GM13977 (cell line): Measurements from ENCODE around the gene C9orf50.

Source experiments
- DNase-seq: peaks from one replicate; pipeline ENCODE4 v3.0.0; 2012; ENCODE audit warnings: low spot score
- in situ Hi-C: fragments of 300-500 bp; cut with MboI; formaldehyde crosslinking; loops from one replicate; pipeline ENCODE4 v1.12.0; 2022; ENCODE audit warnings: low sequenced_read_pairs, low pct_unique_long_range_greater_than_20kb, mixed read lengths, inconsistent platforms; ENCODE audit not compliant: unreplicated experiment
- TF ChIP-seq, protein P1 (sequence below): IDR thresholded peaks from 2 replicates; pipeline ENCODE4 v1.5.1; 2012; ENCODE audit warnings: mild to moderate bottlenecking, control low read depth; ENCODE audit not compliant: insufficient read depth; ENCODE audit errors: extremely low read depth, missing control alignments

Gene C9orf50

DNA sequence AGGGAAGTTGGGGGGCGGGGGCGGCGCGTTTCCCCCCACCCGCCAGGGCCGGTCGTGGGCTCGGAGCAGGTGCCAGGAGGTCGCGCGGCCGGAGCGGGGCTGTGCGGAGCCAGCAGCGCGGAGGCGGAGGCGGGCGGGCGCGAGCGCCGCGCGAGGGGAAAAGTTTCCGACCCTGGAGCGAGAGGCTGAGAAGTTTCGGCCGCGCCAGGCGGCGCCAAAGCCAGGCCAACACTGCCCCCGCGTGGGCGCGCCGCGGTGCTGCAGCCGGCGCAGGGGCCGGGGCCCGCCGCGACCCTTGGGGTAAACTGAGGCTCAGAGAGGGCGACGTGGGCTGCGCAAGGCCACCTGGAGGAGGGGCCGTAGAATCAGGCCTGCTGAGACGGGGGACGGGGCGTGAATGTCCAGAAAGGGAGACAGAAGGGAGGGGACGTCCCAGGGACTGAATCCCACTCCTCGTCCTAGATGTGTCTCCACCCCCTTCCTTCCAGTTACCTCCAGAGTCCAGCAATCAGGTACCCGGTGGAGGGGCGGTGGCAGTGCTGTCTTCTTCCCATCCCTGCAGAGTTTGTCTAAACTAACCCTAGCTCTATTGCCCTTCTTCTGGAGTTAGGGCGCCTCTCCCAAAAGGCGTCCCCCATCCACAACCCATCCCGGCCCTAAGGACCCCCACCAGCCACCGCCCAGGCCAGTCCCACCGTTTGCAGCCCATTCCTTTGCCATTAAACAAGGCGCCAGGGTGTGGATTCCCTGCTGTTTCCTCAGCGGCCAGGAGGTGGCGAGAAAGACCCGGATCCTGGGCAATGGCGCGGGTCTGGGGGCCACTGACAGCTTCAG lies 10.2 kb downstream of the C9orf50 start:
- peak; percentile 89 for DNase-seq
- in situ Hi-C loops = loop anchor here (10.0 kb wide), 1 partner anchor 476 kb away; no protein-coding TSS in a partner anchor

DNA sequence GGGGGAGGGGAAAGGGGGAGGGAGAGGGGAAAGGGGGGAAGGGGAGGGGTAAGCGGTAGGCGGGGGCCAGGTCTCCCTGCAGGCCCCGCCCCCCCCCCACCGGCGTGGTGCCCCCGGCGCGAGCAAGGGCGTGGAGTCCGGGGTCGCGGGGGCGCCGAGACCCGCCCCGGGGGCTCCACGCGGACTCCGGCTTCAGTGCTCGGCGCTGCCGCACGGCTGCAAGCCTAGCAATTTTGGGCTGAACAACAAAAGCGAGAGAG lies 10.8 kb downstream of the C9orf50 start:
- TF ChIP-seq, protein P1, sequence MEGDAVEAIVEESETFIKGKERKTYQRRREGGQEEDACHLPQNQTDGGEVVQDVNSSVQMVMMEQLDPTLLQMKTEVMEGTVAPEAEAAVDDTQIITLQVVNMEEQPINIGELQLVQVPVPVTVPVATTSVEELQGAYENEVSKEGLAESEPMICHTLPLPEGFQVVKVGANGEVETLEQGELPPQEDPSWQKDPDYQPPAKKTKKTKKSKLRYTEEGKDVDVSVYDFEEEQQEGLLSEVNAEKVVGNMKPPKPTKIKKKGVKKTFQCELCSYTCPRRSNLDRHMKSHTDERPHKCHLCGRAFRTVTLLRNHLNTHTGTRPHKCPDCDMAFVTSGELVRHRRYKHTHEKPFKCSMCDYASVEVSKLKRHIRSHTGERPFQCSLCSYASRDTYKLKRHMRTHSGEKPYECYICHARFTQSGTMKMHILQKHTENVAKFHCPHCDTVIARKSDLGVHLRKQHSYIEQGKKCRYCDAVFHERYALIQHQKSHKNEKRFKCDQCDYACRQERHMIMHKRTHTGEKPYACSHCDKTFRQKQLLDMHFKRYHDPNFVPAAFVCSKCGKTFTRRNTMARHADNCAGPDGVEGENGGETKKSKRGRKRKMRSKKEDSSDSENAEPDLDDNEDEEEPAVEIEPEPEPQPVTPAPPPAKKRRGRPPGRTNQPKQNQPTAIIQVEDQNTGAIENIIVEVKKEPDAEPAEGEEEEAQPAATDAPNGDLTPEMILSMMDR = no peak
- no peak for DNase-seq
- in situ Hi-C loops = loop anchor here (10.0 kb wide), 1 partner anchor 475 kb away; no protein-coding TSS in a partner anchor

More for the DNA sequence above, 10.2 kb downstream of the C9orf50 start:
- TF ChIP-seq, protein P1 = peak; percentile 98

DNA sequence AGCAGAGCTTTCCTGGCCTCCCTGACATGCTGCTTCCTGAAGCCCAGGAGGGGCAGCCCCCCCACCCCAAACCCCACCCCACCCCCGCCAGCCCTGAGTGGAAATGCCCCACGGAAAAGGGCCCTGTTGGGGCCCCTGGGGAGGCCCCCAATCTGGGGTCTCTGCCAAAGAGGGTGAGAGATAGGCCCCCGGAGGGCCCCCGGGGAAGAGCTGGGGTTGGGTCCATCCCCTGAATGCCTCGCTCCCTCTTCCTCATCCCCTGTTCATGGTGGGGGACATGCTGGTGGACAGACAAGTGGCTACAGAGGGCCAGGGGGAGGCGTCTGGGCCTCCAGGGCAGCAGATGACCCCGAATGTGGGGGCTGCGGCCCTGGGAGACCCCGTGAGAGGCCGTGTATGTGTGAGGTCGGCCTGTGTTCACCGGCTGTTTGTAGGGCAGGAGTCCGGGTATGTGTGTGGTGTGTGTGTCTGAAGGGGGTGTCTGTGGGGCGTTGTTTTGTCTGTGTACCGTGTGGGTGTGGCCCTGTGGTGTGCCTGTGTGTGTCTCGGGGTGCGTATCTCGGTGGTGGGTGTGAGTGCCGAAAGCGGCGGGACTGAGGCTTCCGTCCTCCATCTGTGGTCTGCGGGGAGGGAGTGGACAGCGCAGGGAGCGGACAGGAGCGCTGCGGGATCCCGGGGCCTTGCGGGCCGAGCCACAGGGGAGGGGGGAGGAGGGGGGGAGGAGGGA lies 11.3 kb downstream of the C9orf50 start:
- peak; percentile 81 for DNase-seq
- TF ChIP-seq, protein P1 = no peak
- in situ Hi-C loops = loop anchor here (10.0 kb wide), 1 partner anchor 475 kb away; no protein-coding TSS in a partner anchor

DNA sequence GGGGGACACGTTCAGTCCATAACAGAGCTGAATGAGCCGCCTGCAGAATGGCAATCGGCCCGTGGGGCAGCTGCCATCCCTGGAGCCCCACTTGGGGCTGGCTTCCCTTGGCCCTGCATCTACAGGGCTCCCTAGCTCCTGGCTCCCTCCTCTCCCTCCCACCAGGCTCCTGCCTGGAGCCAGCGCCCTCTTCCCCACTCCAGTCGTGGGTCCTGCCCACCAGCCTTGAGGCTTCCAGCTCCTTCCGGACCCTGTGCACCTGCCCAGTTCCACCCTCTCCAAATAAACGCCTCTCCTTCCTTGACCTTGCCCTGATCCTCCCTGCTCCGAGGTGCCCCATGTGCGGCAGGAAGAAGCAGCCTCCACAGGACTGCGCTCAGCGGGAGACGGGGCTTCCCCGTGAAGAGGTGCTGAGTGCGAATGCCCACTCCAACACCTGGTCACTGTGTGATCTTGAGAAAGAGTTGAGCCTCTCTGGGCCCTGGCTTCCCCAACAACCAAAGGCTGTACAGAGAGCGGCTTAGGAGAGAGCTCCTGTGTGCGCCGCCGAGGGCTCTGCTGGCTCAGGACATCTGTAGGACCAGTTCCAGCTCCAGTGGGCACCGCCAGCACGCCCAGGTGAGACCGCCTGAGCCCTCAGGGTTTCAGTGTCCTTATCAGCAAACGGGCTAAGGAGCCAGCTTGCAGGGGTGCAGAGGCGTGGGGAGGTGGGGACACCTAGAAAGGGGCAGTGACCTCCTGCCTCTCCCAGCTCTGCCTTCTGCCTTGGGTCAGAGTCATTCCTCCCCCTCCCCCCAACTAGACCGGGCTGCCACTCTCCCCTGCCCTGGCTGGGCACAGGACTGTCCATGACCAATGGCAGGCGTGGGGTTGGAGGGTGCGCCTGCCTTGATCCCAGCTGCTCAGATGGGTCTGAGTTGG lies 12.1 kb downstream of the C9orf50 start:
- TF ChIP-seq, protein P1 = no peak
- in situ Hi-C loops = no loop called here
- no peak for DNase-seq

DNA sequence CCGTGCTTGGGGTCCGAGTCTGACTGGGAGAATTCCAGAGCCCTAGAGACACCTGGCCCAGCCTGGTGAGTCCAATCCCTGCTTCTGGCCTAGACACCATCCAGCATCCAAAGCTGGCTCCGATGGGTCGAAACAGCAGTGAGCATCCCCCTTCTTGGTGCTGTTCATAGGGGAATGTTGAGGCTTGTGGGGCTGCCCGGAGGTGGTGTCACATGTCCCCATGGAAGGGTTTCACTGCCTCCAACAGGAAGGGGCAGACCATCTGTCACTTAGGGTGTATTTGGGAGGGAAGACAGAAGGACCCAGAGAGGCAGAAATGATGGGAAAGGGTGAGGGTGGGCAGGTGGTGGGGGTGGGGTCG lies 13.9 kb downstream of the C9orf50 start:
- TF ChIP-seq, protein P1 = no peak
- in situ Hi-C loops = no loop called here
- no peak for DNase-seq

DNA sequence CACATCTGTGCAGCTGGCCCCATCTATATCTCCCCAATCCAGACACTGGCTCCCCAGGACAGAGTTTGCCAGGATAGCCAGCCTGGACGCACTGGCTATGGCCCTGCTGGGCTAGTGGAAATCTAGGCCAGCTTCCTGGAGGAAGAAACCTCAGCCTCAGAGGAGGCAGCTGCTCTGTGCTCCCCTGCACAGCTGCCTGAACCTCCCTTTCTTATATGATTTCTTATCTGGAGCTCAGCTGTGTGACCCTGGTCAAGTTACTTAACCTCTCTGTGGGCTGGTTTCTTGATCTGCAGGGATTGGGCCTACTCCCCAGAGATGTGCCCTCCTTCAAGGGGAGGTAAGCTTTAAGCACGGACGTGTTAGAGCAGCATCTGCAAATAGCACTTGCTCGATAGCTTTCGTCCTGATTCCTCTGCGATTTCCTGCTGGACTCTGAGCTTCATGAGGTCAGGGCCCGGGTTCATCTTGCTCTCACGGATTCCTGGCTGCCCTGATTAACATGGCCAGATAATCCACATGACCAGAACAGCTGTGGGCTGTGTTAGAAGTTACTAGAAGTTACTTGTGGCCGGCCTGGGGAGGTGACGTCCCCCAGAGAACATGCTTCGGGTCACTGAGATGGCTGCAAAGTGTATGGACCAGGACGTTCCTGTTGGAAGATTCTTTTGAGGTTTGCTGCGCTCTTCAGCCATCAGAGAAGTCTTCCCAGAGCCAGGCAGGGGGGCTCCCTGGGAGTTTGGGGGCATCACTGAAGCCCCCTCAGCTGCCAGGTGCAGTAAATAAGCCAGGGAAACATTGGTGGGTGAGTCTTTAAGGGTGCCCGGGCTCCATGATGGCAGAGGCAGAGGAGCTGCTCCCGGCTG lies 14.5 kb downstream of the C9orf50 start:
- TF ChIP-seq, protein P1 = no peak
- DNase-seq = no peak
- in situ Hi-C loops = no loop called here
